HUES6 (cell line): ENCODE data around the gene FLCN.
"Not testable (repeated sequence)": the region's sequence is repeated elsewhere in the genome, so short reads cannot be mapped to it uniquely, and the experiment has no call there.

ENCODE experiments used
- H3K27ac ChIP-seq: 2 replicates; pipeline ENCODE4 v1.7.0; 2013; ENCODE audit warnings: low read depth, mild to moderate bottlenecking, low read length, inconsistent platforms
- H3K27me3 ChIP-seq: 2 replicates; pipeline ENCODE4 v1.6.1; 2013; ENCODE audit warnings: low read length; ENCODE audit not compliant: control insufficient read depth, insufficient read depth
- H3K36me3 ChIP-seq: 2 replicates; pipeline ENCODE4 v1.6.1; 2013; ENCODE audit warnings: low read length; ENCODE audit not compliant: control insufficient read depth, insufficient read depth
- H3K4me1 ChIP-seq: 2 replicates; pipeline ENCODE4 v1.6.1; 2013; ENCODE audit warnings: low read length; ENCODE audit not compliant: control insufficient read depth, insufficient read depth
- H3K4me3 ChIP-seq: 2 replicates; pipeline ENCODE4 v1.5.1; 2013; ENCODE audit warnings: low read depth, low read length
- H3K9ac ChIP-seq: one replicate; pipeline ENCODE4 v1.6.1; 2013; ENCODE audit warnings: mild to moderate bottlenecking, low read length
- H3K9me3 ChIP-seq: 2 replicates; pipeline ENCODE4 v1.6.1; 2013; ENCODE audit warnings: low read depth, low read length; ENCODE audit not compliant: control insufficient read depth, insufficient read depth

The FLCN gene

DNA sequence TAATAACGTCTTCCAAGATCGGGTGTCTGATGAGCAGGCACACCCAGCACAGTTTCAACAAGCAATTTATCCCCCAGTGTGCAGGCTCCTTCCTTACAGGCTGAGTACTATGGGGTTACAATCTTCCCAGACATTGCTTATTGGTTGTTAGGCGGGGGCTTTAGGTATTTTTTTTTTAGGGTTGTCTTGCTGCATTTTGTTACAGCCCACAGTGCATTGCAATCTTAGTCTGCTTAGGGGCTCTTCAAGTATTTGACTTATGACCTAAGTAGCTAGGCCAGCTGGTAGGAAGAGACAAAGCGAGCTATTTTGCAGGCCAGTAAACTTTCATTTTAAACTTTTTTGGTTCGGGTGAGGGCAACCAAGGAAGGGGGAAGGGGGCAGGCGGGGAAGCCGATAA, 36.7 kb downstream of the FLCN start:
- Histone ChIP-seq H3K27me3 (no peaks in the 10 kb centered on the region), H3K27ac (no peak overlapping the region), H3K36me3 (no peaks in the 10 kb centered on the region), H3K4me1 (no peaks in the 10 kb centered on the region), H3K9me3 (no peaks in the 10 kb centered on the region), H3K9ac (no peak overlapping the region), H3K4me3 (no peak overlapping the region)

- no peak overlapping the region for H3K27ac ChIP-seq
Observed at GRCh38 chr17:17198281-17198680, 38.7 kb downstream of the FLCN start.

DNA sequence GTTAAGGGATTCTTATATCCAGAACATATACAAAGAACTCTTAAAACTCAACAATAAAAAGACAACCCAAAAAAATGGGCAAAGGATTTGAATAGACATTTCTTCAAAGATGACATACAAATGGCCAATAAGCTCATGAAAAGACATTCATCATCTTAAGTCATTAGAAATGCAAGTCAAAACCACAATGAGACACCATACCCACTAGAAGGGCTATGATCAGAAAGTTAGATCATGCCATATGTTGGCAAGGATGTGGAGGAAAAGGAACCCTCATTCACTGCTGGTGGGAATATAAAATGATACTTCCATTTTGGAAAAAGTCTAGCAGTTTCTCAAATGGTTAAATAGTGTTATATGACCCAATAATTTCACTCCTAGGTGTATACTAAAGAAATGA, 40.2 kb downstream of the FLCN start:
- Histone ChIP-seq H3K36me3 (no peaks in the 10 kb centered on the region), H3K9me3 (no peaks in the 10 kb centered on the region), H3K4me3 (no peak overlapping the region), H3K27ac (no peak overlapping the region), H3K27me3 (no peaks in the 10 kb centered on the region), H3K9ac (no peak overlapping the region), H3K4me1 (peaks cover 3% of the 10 kb centered on the region)

More at GRCh38 chr17:17198281-17198680, 38.7 kb downstream of the FLCN start:
- Histone ChIP-seq H3K27me3 (no peaks in the 10 kb centered on the region), H3K36me3 (no peaks in the 10 kb centered on the region), H3K9ac (no peak overlapping the region), H3K9me3 (no peaks in the 10 kb centered on the region), H3K4me1 (no peaks in the 10 kb centered on the region), H3K4me3 (no peak overlapping the region)

- H3K4me3 ChIP-seq, H3K27me3 ChIP-seq, H3K9ac ChIP-seq, H3K27ac ChIP-seq, H3K9me3 ChIP-seq, H3K36me3 ChIP-seq: not testable (repeated sequence)
- H3K4me1 ChIP-seq = peaks cover 12% of the 10 kb centered on the region
Observed at GRCh38 chr17:17195466-17195865, 41.5 kb downstream of the FLCN start.

DNA sequence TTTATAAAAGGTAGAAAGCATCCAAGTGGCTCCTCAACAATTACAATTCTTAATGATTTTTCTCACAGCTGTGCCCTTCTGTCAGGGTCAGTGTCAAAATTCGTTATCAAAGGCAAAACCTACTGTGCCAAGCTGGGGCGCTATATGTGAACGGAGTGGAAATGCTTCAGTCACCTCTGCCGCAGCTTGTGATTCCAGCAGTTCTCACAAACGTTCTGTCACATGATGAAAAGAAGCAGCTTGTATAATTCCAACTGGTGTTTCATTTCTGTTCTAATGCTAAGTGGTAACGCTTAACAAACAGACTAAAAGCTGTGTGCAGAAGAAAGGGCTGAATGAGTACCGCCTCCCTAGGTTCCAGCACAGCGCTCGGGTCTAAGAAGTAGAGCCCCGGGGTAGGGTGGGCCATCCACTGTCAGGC, 45.0 kb downstream of the FLCN start:
- no peak overlapping the region for H3K9ac ChIP-seq
- H3K36me3 ChIP-seq = peaks cover 12% of the 10 kb centered on the region; the same call in 1 of the 2 replicates
- H3K4me1 ChIP-seq = peaks cover 18% of the 10 kb centered on the region
- H3K4me3 ChIP-seq = no peak overlapping the region
- no peak overlapping the region for H3K27ac ChIP-seq
- H3K27me3 ChIP-seq = no peaks in the 10 kb centered on the region
- H3K9me3 ChIP-seq = no peaks in the 10 kb centered on the region

- Histone ChIP-seq H3K9ac (no peak overlapping the region), H3K27ac (no peak overlapping the region), H3K4me1 (peaks cover 18% of the 10 kb centered on the region), H3K36me3 (peaks cover 15% of the 10 kb centered on the region; the same call in 1 of the 2 replicates), H3K27me3 (no peaks in the 10 kb centered on the region), H3K4me3 (no peak overlapping the region), H3K9me3 (no peaks in the 10 kb centered on the region)
Observed at GRCh38 chr17:17191346-17191792, 45.6 kb downstream of the FLCN start.

- H3K36me3 ChIP-seq = peaks cover 15% of the 10 kb centered on the region; the same call in 1 of the 2 replicates
- H3K4me3 ChIP-seq = no peak overlapping the region
- peaks cover 21% of the 10 kb centered on the region for H3K4me1 ChIP-seq
- no peaks in the 10 kb centered on the region for H3K27me3 ChIP-seq
- no peak overlapping the region; the same call in 1 of the 2 replicates for H3K27ac ChIP-seq
- H3K9ac ChIP-seq = no peak overlapping the region
- no peaks in the 10 kb centered on the region for H3K9me3 ChIP-seq
Observed at GRCh38 chr17:17190188-17190587, 46.8 kb downstream of the FLCN start.

DNA sequence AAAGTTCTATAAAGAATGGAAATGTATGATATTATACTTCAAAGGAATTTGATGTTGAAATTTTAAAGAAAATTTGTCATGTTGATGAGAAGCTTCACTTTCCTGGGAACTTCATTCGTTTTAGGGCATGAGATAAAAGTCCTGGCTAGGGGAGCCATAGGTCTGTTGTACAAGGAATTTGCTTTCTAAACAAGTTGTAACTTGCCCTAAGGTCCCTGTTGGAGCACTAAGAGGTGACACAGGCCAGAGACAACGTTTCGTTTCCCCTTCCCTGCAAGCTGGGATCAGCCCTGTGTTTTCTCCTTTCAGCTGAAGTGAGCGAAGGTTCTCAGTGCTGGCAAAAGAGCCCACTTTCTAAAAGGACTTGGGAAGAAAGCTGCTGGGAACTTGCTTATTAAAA, 47.4 kb downstream of the FLCN start:
- H3K4me1 ChIP-seq = peaks cover 21% of the 10 kb centered on the region
- no peak overlapping the region for H3K9ac ChIP-seq
- H3K4me3 ChIP-seq = no peak overlapping the region
- H3K27ac ChIP-seq = no peak overlapping the region
- H3K36me3 ChIP-seq = peaks cover 15% of the 10 kb centered on the region; the same call in 1 of the 2 replicates
- no peaks in the 10 kb centered on the region for H3K27me3 ChIP-seq
- H3K9me3 ChIP-seq = no peaks in the 10 kb centered on the region

DNA sequence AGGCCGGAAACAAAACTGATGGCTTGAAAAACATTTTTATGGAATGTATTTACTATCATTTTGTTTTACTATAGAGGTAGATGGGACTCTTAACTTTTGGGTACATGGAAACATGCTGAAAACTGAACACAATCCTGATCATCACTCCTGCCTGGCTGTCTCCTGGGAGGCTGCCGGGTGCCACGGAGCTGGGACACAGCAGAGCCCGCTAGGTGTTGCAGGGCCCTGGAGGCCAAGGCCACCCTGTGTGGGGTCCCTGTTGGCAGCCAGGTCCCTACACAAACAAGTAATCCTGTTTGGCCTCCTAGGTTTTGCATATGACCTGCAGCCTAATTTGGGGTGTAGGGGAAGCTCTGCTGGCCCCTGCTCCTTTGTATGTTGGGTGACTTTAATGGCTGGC, 48.4 kb downstream of the FLCN start:
- peaks cover 23% of the 10 kb centered on the region for H3K36me3 ChIP-seq
- H3K9ac ChIP-seq = no peak overlapping the region

GRCh38 chr17:17186551-17187505, 50.1 kb downstream of the FLCN start:
- Histone ChIP-seq H3K9ac (no peak overlapping the region), H3K4me1 (peaks cover 19% of the 10 kb centered on the region), H3K36me3 (peaks cover 38% of the 10 kb centered on the region), H3K27me3 (no peaks in the 10 kb centered on the region), H3K27ac (no peak overlapping the region), H3K4me3 (no peak overlapping the region), H3K9me3 (no peaks in the 10 kb centered on the region)

More for the DNA sequence above, 48.4 kb downstream of the FLCN start:
- no peaks in the 10 kb centered on the region for H3K27me3 ChIP-seq
- no peak overlapping the region for H3K27ac ChIP-seq
- H3K4me1 ChIP-seq = peaks cover 21% of the 10 kb centered on the region
- no peaks in the 10 kb centered on the region for H3K9me3 ChIP-seq
- H3K4me3 ChIP-seq = no peak overlapping the region

- H3K27ac ChIP-seq = no peak overlapping the region
- H3K36me3 ChIP-seq = peaks cover 45% of the 10 kb centered on the region
- no peak overlapping the region for H3K4me3 ChIP-seq
- H3K9me3 ChIP-seq = no peaks in the 10 kb centered on the region
- peaks cover 11% of the 10 kb centered on the region; the same call in 1 of the 2 replicates for H3K4me1 ChIP-seq
- no peak overlapping the region for H3K9ac ChIP-seq
- H3K27me3 ChIP-seq = no peaks in the 10 kb centered on the region
Observed at GRCh38 chr17:17186051-17186450, 50.9 kb downstream of the FLCN start.
